Parathyroid adenoma (tissue), 2 donors: ENCODE measurements around the gene F2RL2.

ENCODE experiments used
- H2AFZ ChIP-seq: fragments of 300-600 bp; sonication (generic); one replicate; pipeline ENCODE4 v1.7.0; 2017; ENCODE audit warnings: antibody characterized with exemption, mild to moderate bottlenecking
- H3K27ac ChIP-seq: fragments of 300-600 bp; sonication (generic); one replicate; pipeline ENCODE4 v1.7.0; 2017
- H3K27me3 ChIP-seq: fragments of 300-600 bp; sonication (generic); one replicate; pipeline ENCODE4 v1.7.0; 2017; ENCODE audit warnings: low read length; ENCODE audit not compliant: control insufficient read depth, insufficient read depth
- H3K36me3 ChIP-seq: fragments of 300-600 bp; sonication (generic); one replicate; pipeline ENCODE4 v1.7.0; 2017; ENCODE audit warnings: low read length; ENCODE audit not compliant: control insufficient read depth, insufficient read depth
- H3K4me1 ChIP-seq: fragments of 300-600 bp; sonication (generic); one replicate; pipeline ENCODE4 v1.7.0; 2017; ENCODE audit warnings: control low read depth
- H3K4me2 ChIP-seq: fragments of 300-600 bp; sonication (generic); one replicate; pipeline ENCODE4 v1.7.0; 2017; ENCODE audit warnings: low read length
- H3K4me3 ChIP-seq: fragments of 300-600 bp; sonication (generic); one replicate; pipeline ENCODE4 v1.7.0; 2017; ENCODE audit warnings: low read depth, low read length
- H3K79me2 ChIP-seq: fragments of 300-600 bp; sonication (generic); one replicate; pipeline ENCODE4 v1.7.0; 2017; ENCODE audit warnings: control low read depth
- H3K9ac ChIP-seq: fragments of 300-600 bp; sonication (generic); one replicate; pipeline ENCODE4 v1.7.0; 2017; ENCODE audit warnings: mild to moderate bottlenecking
- H3K9me3 ChIP-seq: fragments of 300-600 bp; sonication (generic); one replicate; pipeline ENCODE4 v1.7.0; 2017; ENCODE audit warnings: low read length; ENCODE audit not compliant: control insufficient read depth
- TF ChIP-seq, protein P1 (sequence below): fragments of 300-600 bp; sonication (generic); IDR thresholded peaks from one replicate; pipeline ENCODE4 v1.7.0; 2017; ENCODE audit warnings: antibody characterized with exemption, mild to moderate bottlenecking
- donor health status: primary hyperparathyroidism.

F2RL2 gene, protein sequence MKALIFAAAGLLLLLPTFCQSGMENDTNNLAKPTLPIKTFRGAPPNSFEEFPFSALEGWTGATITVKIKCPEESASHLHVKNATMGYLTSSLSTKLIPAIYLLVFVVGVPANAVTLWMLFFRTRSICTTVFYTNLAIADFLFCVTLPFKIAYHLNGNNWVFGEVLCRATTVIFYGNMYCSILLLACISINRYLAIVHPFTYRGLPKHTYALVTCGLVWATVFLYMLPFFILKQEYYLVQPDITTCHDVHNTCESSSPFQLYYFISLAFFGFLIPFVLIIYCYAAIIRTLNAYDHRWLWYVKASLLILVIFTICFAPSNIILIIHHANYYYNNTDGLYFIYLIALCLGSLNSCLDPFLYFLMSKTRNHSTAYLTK

DNA sequence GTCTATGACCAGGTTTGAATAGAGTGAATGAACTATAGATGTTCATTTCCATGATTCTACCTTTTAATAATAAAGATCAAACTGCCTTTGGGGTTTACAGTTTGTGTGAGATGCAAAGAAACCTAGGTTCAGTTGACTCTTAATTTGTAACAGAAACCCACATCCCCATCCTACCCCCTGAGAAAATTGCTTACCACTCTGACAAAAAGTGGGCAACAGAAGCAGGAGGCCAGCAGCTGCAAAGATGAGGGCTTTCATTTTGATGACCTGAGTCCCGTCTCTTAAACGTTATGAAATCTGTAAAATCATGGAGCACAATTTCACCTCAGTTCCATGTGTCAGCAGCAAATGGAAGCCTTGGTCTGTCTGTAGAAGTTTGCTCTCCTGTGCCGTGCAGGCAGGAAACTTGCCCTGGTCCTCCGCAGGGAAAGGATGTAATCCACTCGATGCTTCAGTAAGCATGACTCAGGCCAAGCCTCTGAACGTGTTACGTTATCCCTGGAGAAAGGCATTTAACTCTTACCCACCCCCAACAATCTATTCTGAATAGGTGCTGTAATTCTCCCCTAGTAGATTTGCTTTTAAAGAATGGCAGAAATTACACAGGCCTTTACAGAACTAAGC is at the start of gene F2RL2:
TSS of gene F2RL2 (minus strand) at position 431 of the 624 bp plus-strand sequence. CDS start at position 258, 173 bp downstream.
- no peak within 1 kb of the TSS for H2AFZ ChIP-seq
- no peak within 1 kb of the TSS for H3K27ac ChIP-seq
- H3K27me3 ChIP-seq, result no peaks in the 10 kb centered on the region
- H3K4me3 ChIP-seq, result no peak within 1 kb of the TSS
- H3K4me1 ChIP-seq, result no peaks in the 10 kb centered on the region
- no peaks in the 10 kb centered on the region for H3K9me3 ChIP-seq
- TF ChIP-seq, protein P1, sequence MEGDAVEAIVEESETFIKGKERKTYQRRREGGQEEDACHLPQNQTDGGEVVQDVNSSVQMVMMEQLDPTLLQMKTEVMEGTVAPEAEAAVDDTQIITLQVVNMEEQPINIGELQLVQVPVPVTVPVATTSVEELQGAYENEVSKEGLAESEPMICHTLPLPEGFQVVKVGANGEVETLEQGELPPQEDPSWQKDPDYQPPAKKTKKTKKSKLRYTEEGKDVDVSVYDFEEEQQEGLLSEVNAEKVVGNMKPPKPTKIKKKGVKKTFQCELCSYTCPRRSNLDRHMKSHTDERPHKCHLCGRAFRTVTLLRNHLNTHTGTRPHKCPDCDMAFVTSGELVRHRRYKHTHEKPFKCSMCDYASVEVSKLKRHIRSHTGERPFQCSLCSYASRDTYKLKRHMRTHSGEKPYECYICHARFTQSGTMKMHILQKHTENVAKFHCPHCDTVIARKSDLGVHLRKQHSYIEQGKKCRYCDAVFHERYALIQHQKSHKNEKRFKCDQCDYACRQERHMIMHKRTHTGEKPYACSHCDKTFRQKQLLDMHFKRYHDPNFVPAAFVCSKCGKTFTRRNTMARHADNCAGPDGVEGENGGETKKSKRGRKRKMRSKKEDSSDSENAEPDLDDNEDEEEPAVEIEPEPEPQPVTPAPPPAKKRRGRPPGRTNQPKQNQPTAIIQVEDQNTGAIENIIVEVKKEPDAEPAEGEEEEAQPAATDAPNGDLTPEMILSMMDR, result no peak
- H3K36me3 ChIP-seq, result no peaks in the 10 kb centered on the region
- H3K4me2 ChIP-seq, result no peak within 1 kb of the TSS
- no peaks in the 10 kb centered on the region for H3K79me2 ChIP-seq
- H3K9ac ChIP-seq, result no peak within 1 kb of the TSS

DNA sequence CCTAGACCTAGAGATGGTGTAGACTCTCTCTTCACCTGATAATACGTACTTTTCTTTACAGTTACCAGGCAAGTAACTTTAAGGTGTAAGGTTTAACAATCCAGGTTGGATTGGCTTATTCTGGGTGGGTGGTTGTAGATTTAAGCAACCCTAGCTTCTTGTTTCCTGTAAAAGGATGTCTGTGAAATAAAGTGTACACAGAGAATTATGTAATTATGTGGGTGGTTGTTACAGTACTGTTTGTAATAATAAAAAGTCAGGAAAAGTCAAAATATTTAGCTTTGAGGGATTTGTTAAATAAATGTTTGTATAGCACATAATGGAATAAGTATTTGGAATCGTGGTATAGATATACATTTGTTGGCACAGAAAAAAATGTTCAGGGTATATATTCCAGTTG is 49.0 kb upstream of the F2RL2 start:
- H3K36me3 ChIP-seq, result no peaks in the 10 kb centered on the region
- no peak overlapping the region for H2AFZ ChIP-seq
- H3K27ac ChIP-seq, result no peak overlapping the region
- H3K4me3 ChIP-seq, result no peak overlapping the region
- no peaks in the 10 kb centered on the region for H3K9me3 ChIP-seq
- no peaks in the 10 kb centered on the region for H3K4me1 ChIP-seq
- H3K79me2 ChIP-seq, result no peaks in the 10 kb centered on the region
- no peaks in the 10 kb centered on the region for H3K27me3 ChIP-seq
- TF ChIP-seq, protein P1, result no peak
- no peak overlapping the region for H3K9ac ChIP-seq
- no peak overlapping the region for H3K4me2 ChIP-seq

DNA sequence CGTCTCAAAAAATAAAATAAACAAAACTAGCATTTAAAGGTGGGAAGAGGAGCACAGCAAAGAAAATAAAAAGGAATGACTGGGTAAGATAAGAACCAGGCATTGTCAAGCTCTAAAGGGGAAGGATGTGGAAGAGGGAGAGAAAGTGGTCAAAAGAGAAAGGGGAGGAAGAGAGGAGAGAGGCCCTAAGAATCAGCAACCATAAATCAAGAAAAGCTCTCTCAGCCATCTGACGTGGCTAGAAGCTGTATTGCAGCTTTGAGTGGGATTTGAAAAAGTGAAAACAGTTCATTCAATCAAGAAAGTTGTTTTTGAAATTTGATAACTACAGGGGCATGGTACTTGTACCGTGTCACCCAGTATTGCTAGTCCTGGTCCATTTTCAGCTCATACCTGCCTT is 47.3 kb upstream of the F2RL2 start:
- Histone ChIP-seq H3K4me2 (no peak overlapping the region), H3K9me3 (no peaks in the 10 kb centered on the region), H3K4me1 (no peaks in the 10 kb centered on the region), H3K27ac (no peak overlapping the region), H3K4me3 (no peak overlapping the region), H3K9ac (no peak overlapping the region), H3K36me3 (no peaks in the 10 kb centered on the region), H2AFZ (no peak overlapping the region), H3K79me2 (no peaks in the 10 kb centered on the region), H3K27me3 (no peaks in the 10 kb centered on the region)
- TF ChIP-seq, protein P1, result no peak

DNA sequence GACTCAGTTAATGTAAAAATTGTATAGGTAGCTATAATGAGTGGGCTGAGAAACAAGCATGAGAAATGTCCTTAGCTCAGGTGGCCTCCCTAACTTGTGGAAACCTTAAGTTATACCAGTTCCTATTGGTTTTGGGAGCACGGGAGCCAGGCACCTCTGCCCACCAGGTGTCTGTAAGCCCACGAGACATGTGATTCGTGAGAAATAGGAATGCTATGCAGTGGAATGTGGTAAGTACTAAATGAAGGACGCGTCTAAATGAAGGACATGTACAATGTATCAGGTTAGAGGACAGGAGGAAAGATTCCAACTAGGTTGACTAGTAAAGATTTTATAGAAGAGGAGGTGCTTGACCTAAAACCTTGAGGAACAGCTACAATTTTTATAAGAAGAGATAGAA is 46.0 kb upstream of the F2RL2 start:
- H3K79me2 ChIP-seq, result no peaks in the 10 kb centered on the region
- no peak overlapping the region for H2AFZ ChIP-seq
- no peak overlapping the region for H3K4me2 ChIP-seq
- H3K27ac ChIP-seq, result no peak overlapping the region
- no peaks in the 10 kb centered on the region for H3K36me3 ChIP-seq
- no peak overlapping the region for H3K9ac ChIP-seq
- no peaks in the 10 kb centered on the region for H3K4me1 ChIP-seq
- no peaks in the 10 kb centered on the region for H3K27me3 ChIP-seq
- H3K9me3 ChIP-seq, result no peaks in the 10 kb centered on the region
- H3K4me3 ChIP-seq, result no peak overlapping the region
- TF ChIP-seq, protein P1, result no peak
